Daoy (cell line): ENCODE data around the gene SLC4A11. TPM values are rescaled to one million over a fixed set of nuclear protein-coding genes. Genes with fewer than 3 reads are reported as not detected.
A peak's percentile ranks its signal among the peaks of the same experiment; 100 is the strongest.

Experiments
- DNase-seq: peaks from one replicate; pipeline ENCODE4 v3.0.0-alpha.2; 2015; ENCODE audit warnings: low read depth
- total RNA-seq: library from RNA; depleted of rRNA; stranded (reverse); fragments of >200 nt; shearing (Covaris generic); gene quantifications from 2 replicates; pipeline ENCODE4 v1.2.3, GENCODE V29; 2014; rRNA removed

The SLC4A11 gene
- 0.34 and 0.57 TPM in 2 replicates for total RNA-seq

- peak; percentile 73 for DNase-seq
Observed at GRCh38 chr20:3239026-3239866, at the start of gene SLC4A11. SLC4A11 (minus strand) TSS chr20:3239190; CDS start chr20:3239137, 53 bp downstream.

GRCh38 chr20:3283222-3283820 is 44.3 kb upstream of the SLC4A11 start:
- DNase-seq, result no peak

- DNase-seq, result no peak
Observed at GRCh38 chr20:3282271-3283221, 43.6 kb upstream of the SLC4A11 start.

GRCh38 chr20:3281437-3281836 is 42.4 kb upstream of the SLC4A11 start:
- no peak for DNase-seq

- no peak for DNase-seq
Observed at GRCh38 chr20:3279761-3280160, 40.8 kb upstream of the SLC4A11 start.

GRCh38 chr20:3277686-3278465 is 38.9 kb upstream of the SLC4A11 start:
- DNase-seq, result no peak

- peak; percentile 15 for DNase-seq
Observed at GRCh38 chr20:3276680-3277015, 37.7 kb upstream of the SLC4A11 start.

GRCh38 chr20:3275966-3276679 is 37.1 kb upstream of the SLC4A11 start:
- DNase-seq, result no peak

- DNase-seq, result no peak
Observed at GRCh38 chr20:3275064-3275935, 36.3 kb upstream of the SLC4A11 start.

GRCh38 chr20:3273371-3273770 is 34.4 kb upstream of the SLC4A11 start:
- DNase-seq, result no peak

GRCh38 chr20:3270051-3270450 is 31.1 kb upstream of the SLC4A11 start:
- DNase-seq, result no peak

GRCh38 chr20:3262566-3262965 is 23.6 kb upstream of the SLC4A11 start:
- DNase-seq, result no peak

- no peak for DNase-seq
Observed at GRCh38 chr20:3258429-3258828, 19.4 kb upstream of the SLC4A11 start.

GRCh38 chr20:3255728-3256127 is 16.7 kb upstream of the SLC4A11 start:
- DNase-seq, result no peak

- no peak for DNase-seq
Observed at GRCh38 chr20:3251806-3252205, 12.8 kb upstream of the SLC4A11 start.

GRCh38 chr20:3250091-3250504 is 11.1 kb upstream of the SLC4A11 start:
- DNase-seq, result no peak

GRCh38 chr20:3248993-3249347 is 10.0 kb upstream of the SLC4A11 start:
- DNase-seq, result no peak

- peak; percentile 38 for DNase-seq
Observed at GRCh38 chr20:3248167-3248992, 9.4 kb upstream of the SLC4A11 start.

GRCh38 chr20:3247638-3248037 is 8.6 kb upstream of the SLC4A11 start:
- no peak for DNase-seq
